IMR-90 (cell line): ENCODE measurements around the gene S100A16. TPM values are rescaled to one million over a fixed set of nuclear protein-coding genes. Genes with fewer than 3 reads are reported as not detected.

Experiments
- ATAC-seq: fragments of 200-7000 bp; cut with Tn5 transposase; 2 replicates; pipeline ENCODE4 v1.9.1; 2020; ENCODE audit warnings: low read depth, mild to moderate bottlenecking, moderate library complexity
- BruUV-seq: library from RNA; stranded (reverse); fragments of 400-500 nt; replicated peaks from 2 replicates; lab custom pipeline; 2021; lab: Mats Ljungman, UMichigan
- CTCF ChIA-PET: fragments of 300-600 bp; formaldehyde crosslinking; extraction: SDS; loops from one replicate; lab custom pipeline; 2021; ENCODE audit warnings: antibody characterized with exemption; lab: Yijun Ruan, JAX
- POLR2A ChIA-PET: fragments of 300-600 bp; sonication (Branson Sonifier 250); formaldehyde crosslinking; loops from one replicate; lab custom pipeline; 2022; ENCODE audit warnings: antibody characterized with exemption; ENCODE audit not compliant: unreplicated experiment; lab: Charles Lee
- DNase-seq: peaks from one replicate; pipeline ENCODE4 v3.0.0; 2013
- H2AFZ ChIP-seq: replicated peaks from 2 replicates; pipeline ENCODE3; 2013; ENCODE audit warnings: low read length, mild to moderate bottlenecking; ENCODE audit not compliant: poor library complexity
- H2AK5ac ChIP-seq: 2 replicates; pipeline ENCODE4 v1.6.1; 2013; ENCODE audit warnings: low read depth, low read length, inconsistent platforms
- H2AK9ac ChIP-seq: replicated peaks from 2 replicates; pipeline ENCODE3; 2013; ENCODE audit warnings: mild to moderate bottlenecking, low read depth, low read length, moderate library complexity; ENCODE audit not compliant: poor library complexity
- H2BK120ac ChIP-seq: 2 replicates; pipeline ENCODE4 v1.6.1; 2013; ENCODE audit warnings: low read depth, low read length, inconsistent platforms
- H2BK15ac ChIP-seq: 3 replicates; pipeline ENCODE4 v1.6.1; 2013; ENCODE audit warnings: low read depth, low read length, inconsistent platforms
- H2BK20ac ChIP-seq: 2 replicates; pipeline ENCODE4 v1.6.1; 2013; ENCODE audit warnings: low read depth, mild to moderate bottlenecking, inconsistent platforms, low read length, moderate library complexity
- H2BK5ac ChIP-seq: 2 replicates; pipeline ENCODE4 v1.6.1; 2013; ENCODE audit warnings: mild to moderate bottlenecking, low read depth, low read length, inconsistent platforms; ENCODE audit not compliant: poor library complexity, severe bottlenecking
- H3K14ac ChIP-seq: replicated peaks from 2 replicates; pipeline ENCODE4 v1.6.1; 2013; ENCODE audit warnings: low read depth, low read length, inconsistent platforms
- H3K18ac ChIP-seq: 2 replicates; pipeline ENCODE4 v1.6.1; 2013; ENCODE audit warnings: low read depth, low read length, control low read depth
- H3K23ac ChIP-seq: 2 replicates; pipeline ENCODE4 v1.6.1; 2013; ENCODE audit warnings: low read depth, low read length, inconsistent platforms
- H3K27ac ChIP-seq: 2 replicates; pipeline ENCODE4 v1.5.1; 2013; ENCODE audit warnings: mild to moderate bottlenecking, control low read depth, low read length; ENCODE audit not compliant: insufficient read depth
- H3K27me3 ChIP-seq: 2 replicates; pipeline ENCODE4 v1.6.1; 2013; ENCODE audit warnings: low read length; ENCODE audit not compliant: control insufficient read depth, insufficient read depth
- H3K36me3 ChIP-seq: 2 replicates; pipeline ENCODE4 v1.6.1; 2013; ENCODE audit warnings: low read length, mixed read lengths; ENCODE audit not compliant: control insufficient read depth, insufficient read depth
- H3K4ac ChIP-seq: 2 replicates; pipeline ENCODE4 v1.6.1; 2013; ENCODE audit warnings: low read depth, low read length, inconsistent platforms
- H3K4me1 ChIP-seq: 2 replicates; pipeline ENCODE4 v1.6.1; 2013; ENCODE audit warnings: low read length, mixed read lengths; ENCODE audit not compliant: control insufficient read depth, insufficient read depth
- H3K4me2 ChIP-seq: 2 replicates; pipeline ENCODE4 v1.6.1; 2013; ENCODE audit warnings: low read depth, mild to moderate bottlenecking, control low read depth, low read length, moderate library complexity
- H3K4me3 ChIP-seq: 2 replicates; pipeline ENCODE4 v1.5.1; 2013; ENCODE audit warnings: low read depth, mild to moderate bottlenecking, control low read depth, low read length, moderate library complexity; ENCODE audit not compliant: insufficient read depth
- H3K56ac ChIP-seq: 2 replicates; pipeline ENCODE4 v1.6.1; 2013; ENCODE audit warnings: low read length, inconsistent platforms; ENCODE audit not compliant: insufficient read depth; ENCODE audit errors: extremely low read depth
- H3K79me1 ChIP-seq, 2 experiments: 2 replicates each; pipeline ENCODE4 v1.6.1; 2013; ENCODE audit warnings: low read length in 2 of 2, inconsistent platforms in 1 of 2, low read depth in 1 of 2
- H3K9ac ChIP-seq: 2 replicates; pipeline ENCODE4 v1.6.1; 2013; ENCODE audit warnings: low read depth, low read length, control low read depth
- H3K9me1 ChIP-seq: 2 replicates; pipeline ENCODE4 v1.6.1; 2013; ENCODE audit warnings: low read length, inconsistent platforms; ENCODE audit not compliant: insufficient read depth
- H3K9me3 ChIP-seq: 2 replicates; pipeline ENCODE4 v1.6.1; 2013; ENCODE audit warnings: low read length; ENCODE audit not compliant: control insufficient read depth, insufficient read depth
- H4K20me1 ChIP-seq: 2 replicates; pipeline ENCODE4 v1.6.1; 2013; ENCODE audit warnings: low read length, inconsistent platforms; ENCODE audit not compliant: insufficient read depth
- H4K5ac ChIP-seq: 2 replicates; pipeline ENCODE4 v1.6.1; 2013; ENCODE audit warnings: mild to moderate bottlenecking, low read depth, low read length, control low read depth
- H4K8ac ChIP-seq, 2 experiments: 2 replicates each; pipeline ENCODE4 v1.6.1; 2013; ENCODE audit warnings: low read depth in 2 of 2, low read length in 2 of 2, control low read depth in 1 of 2, inconsistent platforms in 1 of 2
- H4K91ac ChIP-seq: 2 replicates; pipeline ENCODE4 v1.6.1; 2013; ENCODE audit warnings: low read depth, low read length, inconsistent platforms; ENCODE audit not compliant: insufficient read depth
- CTCF ChIP-seq: conservative IDR thresholded peaks from 2 replicates; pipeline ENCODE4 v1.5.1; 2012; ENCODE audit warnings: mild to moderate bottlenecking, low read depth, low read length, improper control_type of control experiment
- MAFK ChIP-seq: IDR thresholded peaks from 2 replicates; pipeline ENCODE4 v1.6.1; 2012; ENCODE audit warnings: low read depth, low read length, improper control_type of control experiment
- MAZ ChIP-seq: IDR thresholded peaks from 2 replicates; pipeline ENCODE4 v1.6.1; 2012; ENCODE audit warnings: low read depth, mild to moderate bottlenecking, low read length, improper control_type of control experiment, moderate library complexity, borderline replicate concordance
- POLR2A ChIP-seq: IDR thresholded peaks from 2 replicates; pipeline ENCODE4 v1.6.1; 2012; ENCODE audit warnings: mild to moderate bottlenecking, low read depth, low read length
- RAD21 ChIP-seq: IDR thresholded peaks from 2 replicates; pipeline ENCODE4 v1.6.1; 2012; ENCODE audit warnings: low read length, improper control_type of control experiment
- SMC3 ChIP-seq: fragments of 150-350 bp; IDR thresholded peaks from 2 replicates; pipeline ENCODE4 v1.6.1; 2016; ENCODE audit warnings: low read depth, mild to moderate bottlenecking, antibody characterized with exemption, low read length, moderate library complexity
- WGBS, 2 experiments: methylation state at CpG; one replicate each; pipeline versions ENCODE4 v1.1.5 to v1.1.7; 2013; ENCODE audit warnings: missing lambda C conversion rate in 2 of 2; ENCODE audit not compliant: insufficient read length in 1 of 2; ENCODE audit errors: extremely low coverage in 2 of 2; 5-methylcytosine and 5-hydroxymethylcytosine counted together
- dilution Hi-C: fragments of 300-500 bp; cut with HindIII; formaldehyde crosslinking; loops from one replicate; pipeline ENCODE4 v1.14.3; 2018; ENCODE audit warnings: low sequenced_read_pairs; ENCODE audit not compliant: unreplicated experiment
- in situ Hi-C: fragments of 300-500 bp; cut with MboI; formaldehyde crosslinking; loops from 3 replicates; pipeline ENCODE4 v1.14.3; 2019; ENCODE audit warnings: low sequenced_read_pairs, inconsistent platforms, mixed read lengths
- intact Hi-C: fragments of 100-400 bp; cut with micrococcal nuclease; formaldehyde crosslinking; loops from 2 replicates; pipeline ENCODE4 v1.10.0; 2022
- polyA plus RNA-seq, 3 experiments: library from polyadenylated mRNA; depleted of rRNA; stranded (reverse); fragments of >200 nt; gene quantifications; 2 replicates each; pipeline ENCODE4 v1.2.3, GENCODE V29; 2012; ENCODE audit warnings: low replicate concordance in 1 of 3
- total RNA-seq: library from RNA; depleted of rRNA; stranded (reverse); fragments of >200 nt; gene quantifications from 2 replicates; pipeline ENCODE4 v1.2.3, GENCODE V29; 2012
- TF ChIP-seq, protein P1 (sequence below): fragments of 150-350 bp; IDR thresholded peaks from 2 replicates; pipeline ENCODE4 v1.6.1; 2017; ENCODE audit warnings: mild to moderate bottlenecking, antibody characterized with exemption, low read length, low read depth

The S100A16 gene
- total and polyA plus RNA-seq, 2 of the 4 experiments (the other 2 are of a cell fraction), result 201 to 515 TPM

DNA sequence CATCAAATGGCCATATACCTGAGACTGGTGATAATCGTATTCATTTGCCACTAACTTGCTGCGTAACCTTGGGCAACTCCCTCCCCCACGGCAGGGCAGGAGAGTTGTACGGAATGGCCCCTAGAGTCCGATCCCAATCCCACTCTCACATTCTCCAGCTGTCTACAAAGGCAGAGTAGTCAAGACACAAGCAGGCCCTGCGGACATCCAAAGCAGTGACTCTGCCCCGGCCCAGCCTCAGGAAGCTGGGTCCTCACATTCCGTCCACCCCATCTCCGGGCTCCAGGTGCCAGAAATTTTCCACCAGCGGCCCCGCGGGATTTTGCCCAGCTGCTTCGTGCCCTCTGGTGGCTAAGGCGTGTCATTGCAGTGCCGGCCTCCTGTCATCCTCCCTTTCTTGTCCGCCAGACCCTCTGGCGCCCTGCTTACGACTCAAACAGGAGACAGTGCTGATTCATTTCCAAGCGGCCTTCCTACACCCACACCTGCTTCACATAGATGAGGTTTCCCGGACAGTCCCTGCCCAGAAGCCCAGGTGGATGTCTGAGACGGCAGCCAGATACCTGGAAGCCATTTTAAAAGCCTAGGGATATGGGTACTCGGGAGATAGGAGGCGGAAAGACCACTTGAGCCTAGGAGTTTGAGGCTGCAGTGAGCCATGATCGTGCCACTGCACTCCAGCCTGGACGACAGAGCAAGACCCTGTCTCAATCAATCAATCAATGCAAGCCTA is 44.4 kb downstream of the S100A16 start:
- peak overlapping the region; percentile 96 for H2AFZ ChIP-seq
- peak overlapping the region; percentile 90 for H3K18ac ChIP-seq
- H2BK5ac ChIP-seq, result peak overlapping the region; percentile 98
- TF ChIP-seq CTCF (peak; percentile 98), MAZ (0 out of 2 replicates have a peak, but pooled peaks have one; percentile 61), SMC3 (peak; percentile 100), RAD21 (peak; percentile 99), MAFK (no peak), POLR2A (peak; percentile 68)
- TF ChIP-seq, protein P1, sequence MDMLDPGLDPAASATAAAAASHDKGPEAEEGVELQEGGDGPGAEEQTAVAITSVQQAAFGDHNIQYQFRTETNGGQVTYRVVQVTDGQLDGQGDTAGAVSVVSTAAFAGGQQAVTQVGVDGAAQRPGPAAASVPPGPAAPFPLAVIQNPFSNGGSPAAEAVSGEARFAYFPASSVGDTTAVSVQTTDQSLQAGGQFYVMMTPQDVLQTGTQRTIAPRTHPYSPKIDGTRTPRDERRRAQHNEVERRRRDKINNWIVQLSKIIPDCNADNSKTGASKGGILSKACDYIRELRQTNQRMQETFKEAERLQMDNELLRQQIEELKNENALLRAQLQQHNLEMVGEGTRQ, result no peak
- peaks cover 35% of the 10 kb centered on the region for H3K4me1 ChIP-seq
- H3K4ac ChIP-seq, result peak overlapping the region; percentile 100
- DNase-seq, result peak; percentile 84
- BruUV-seq, result no TSS peak
- peaks cover 33% of the 10 kb centered on the region for H3K9me1 ChIP-seq
- H3K9ac ChIP-seq, result peak overlapping the region; percentile 20
- H3K4me2 ChIP-seq, result peak overlapping the region; percentile 60
- peak overlapping the region; percentile 94 for H3K27ac ChIP-seq
- peaks cover 4 to 45% of the 10 kb centered on the region in 2 experiments; a peak in 3 of 4 replicates for H3K79me1 ChIP-seq
- no peaks in the 10 kb centered on the region for H3K27me3 ChIP-seq
- H2AK5ac ChIP-seq, result peak overlapping the region; percentile 100
- peak overlapping the region; percentile 99; the same call in 2 of the 3 replicates for H2BK15ac ChIP-seq
- no peaks in the 10 kb centered on the region for H4K20me1 ChIP-seq
- ChIA-PET CTCF (interaction anchor here (0.6 to 1.7 kb wide), 12 partner anchors 10 to 81 kb away, joined by 3 to 19 read pairs (median 6); partner anchors contain the start of genes S100A13 and S100A6), POLR2A (interaction anchor here (0.5 to 3.7 kb wide), 6 partner anchors 34 to 86 kb away, joined by 3 to 28 read pairs (median 4); partner anchors contain the start of genes CHTOP, S100A13 and S100A6)
- no peaks in the 10 kb centered on the region for H3K9me3 ChIP-seq
- no peak overlapping the region for H3K4me3 ChIP-seq
- peak overlapping the region; percentile 96 to 97 for H4K8ac ChIP-seq
- 5% methylated on average over 11 of the region's 25 CpGs; no CpG with 5 or more reads in 1 of the 2 experiments for WGBS, 2 experiments
- peak overlapping the region; percentile 100 for H2BK120ac ChIP-seq
- in situ Hi-C loops (loop anchor here (5.0 to 10.0 kb wide), 2 partner anchors 36 to 54 kb away; no protein-coding TSS in a partner anchor), dilution Hi-C loops (no loop called here), intact Hi-C loops (loop anchor here (1.0 kb wide), 3 partner anchors 35 to 216 kb away; no protein-coding TSS in a partner anchor)
- H3K14ac ChIP-seq, result peak overlapping the region; percentile 98
- peak overlapping the region; percentile 100 for H2BK20ac ChIP-seq
- ATAC-seq, result peak; percentile 44
- no peaks in the 10 kb centered on the region for H3K36me3 ChIP-seq
- peak overlapping the region; percentile 74 for H3K23ac ChIP-seq
- peak overlapping the region; percentile 92 for H2AK9ac ChIP-seq
- H4K5ac ChIP-seq, result peak overlapping the region; percentile 74
- H4K91ac ChIP-seq, result peak overlapping the region; percentile 100
- H3K56ac ChIP-seq, result peak overlapping the region; percentile 62
